Measurements from ENCODE around the gene SKAP1.
A peak's percentile ranks its signal among the peaks of the same experiment; 100 is the strongest.

The SKAP1 gene

DNA sequence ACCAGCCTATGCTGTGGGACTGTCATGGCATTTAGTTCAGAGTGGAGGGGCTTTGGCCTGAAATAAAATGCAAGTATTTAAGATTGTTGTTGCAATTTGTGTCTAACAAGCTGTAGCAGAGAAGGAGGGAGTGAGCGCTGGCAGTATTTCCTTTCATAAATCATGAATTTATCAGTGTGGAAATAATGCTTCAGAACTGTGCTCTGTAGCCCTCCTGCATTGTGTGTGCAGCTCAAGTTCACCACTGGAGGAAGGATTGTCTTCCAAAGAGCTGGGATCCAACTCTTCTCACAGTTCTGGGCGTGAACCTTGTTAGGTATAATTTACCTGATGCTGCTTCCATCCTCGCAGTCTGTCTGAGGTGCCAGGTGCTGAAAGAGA lies 307.4 kb downstream of the SKAP1 start:
- H3K27ac ChIP-seq: no peak overlapping the region
- TF ChIP-seq ZFX (IDR thresholded peaks at IDR 0.05; ENCODE audit: borderline replicate concordance) (no peak), CTCF (IDR thresholded peaks at IDR 0.05) (no peak)

DNA sequence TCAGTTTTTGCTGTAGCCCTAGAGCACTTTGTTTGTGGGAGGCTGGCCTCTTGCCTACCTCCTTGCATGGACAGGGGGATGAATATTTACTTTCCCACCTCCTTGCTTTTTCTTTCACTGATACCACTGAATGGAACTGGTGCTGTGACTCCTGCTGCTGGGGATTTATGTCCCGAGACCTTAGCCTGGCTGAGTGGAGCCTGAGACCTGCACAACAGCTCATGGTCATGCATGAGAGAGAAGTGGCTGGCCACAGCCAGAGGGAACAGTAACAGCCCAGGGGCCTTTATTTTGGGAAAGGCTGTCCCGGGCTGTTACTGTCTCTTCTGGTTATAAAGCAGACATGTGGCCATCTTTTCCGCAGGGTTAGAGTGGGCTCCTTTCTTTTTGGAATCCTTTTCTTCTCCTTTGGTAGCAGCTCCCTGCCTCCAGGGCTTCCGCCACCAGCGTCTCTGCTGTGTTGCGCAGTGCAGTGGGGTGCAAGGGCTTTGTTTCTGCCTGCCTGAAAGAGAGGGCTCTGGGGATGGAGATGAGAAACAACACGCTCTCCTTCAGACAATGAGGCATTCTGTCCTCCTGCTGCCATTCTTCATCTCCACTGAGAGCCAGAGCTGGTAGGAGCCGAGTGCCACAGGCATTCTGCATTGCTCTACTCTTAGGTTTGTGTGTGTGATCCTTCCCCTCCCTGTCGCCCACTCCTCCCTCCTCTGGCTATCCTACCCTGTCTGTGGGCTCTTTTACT lies 307.9 kb downstream of the SKAP1 start:
- TF ChIP-seq CTCF (IDR thresholded peaks at IDR 0.05) (no peak), ZFX (IDR thresholded peaks at IDR 0.05; ENCODE audit: borderline replicate concordance) (no peak)
- no peak overlapping the region for H3K27ac ChIP-seq

GRCh38 chr17:48113201-48113676 lies 316.8 kb downstream of the SKAP1 start:
- no peak overlapping the region for H3K27ac ChIP-seq
- no peak for TF ChIP-seq CTCF (IDR thresholded peaks at IDR 0.05)
- no peak for TF ChIP-seq ZFX (IDR thresholded peaks at IDR 0.05; ENCODE audit: borderline replicate concordance)

GRCh38 chr17:48111937-48112241 lies 318.1 kb downstream of the SKAP1 start:
- H3K27ac ChIP-seq: no peak overlapping the region
- TF ChIP-seq CTCF (IDR thresholded peaks at IDR 0.05): no peak
- TF ChIP-seq ZFX (IDR thresholded peaks at IDR 0.05; ENCODE audit: borderline replicate concordance): no peak

DNA sequence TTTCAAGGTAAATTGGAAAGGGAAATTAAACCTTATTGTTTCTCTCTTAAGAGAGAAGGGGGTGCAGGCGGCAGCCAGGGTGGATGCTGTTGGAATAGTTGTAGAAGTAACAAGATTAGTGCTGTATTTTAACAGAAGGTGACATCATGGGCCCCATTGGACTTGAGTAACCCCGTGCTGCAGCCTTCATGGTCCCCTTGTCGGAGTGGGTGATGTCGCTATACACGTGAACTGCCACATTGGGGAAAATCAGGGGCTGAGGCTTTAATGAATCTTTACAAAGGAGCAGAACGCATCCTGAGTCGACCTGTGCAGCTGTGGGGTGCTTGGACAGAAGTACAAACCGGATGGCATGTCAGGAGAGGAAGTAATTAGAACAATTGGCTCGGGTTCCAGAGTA lies 319.3 kb downstream of the SKAP1 start:
- TF ChIP-seq ZFX (IDR thresholded peaks at IDR 0.05; ENCODE audit: borderline replicate concordance) (no peak), CTCF (IDR thresholded peaks at IDR 0.05) (no peak)
- H3K27ac ChIP-seq: no peak overlapping the region

DNA sequence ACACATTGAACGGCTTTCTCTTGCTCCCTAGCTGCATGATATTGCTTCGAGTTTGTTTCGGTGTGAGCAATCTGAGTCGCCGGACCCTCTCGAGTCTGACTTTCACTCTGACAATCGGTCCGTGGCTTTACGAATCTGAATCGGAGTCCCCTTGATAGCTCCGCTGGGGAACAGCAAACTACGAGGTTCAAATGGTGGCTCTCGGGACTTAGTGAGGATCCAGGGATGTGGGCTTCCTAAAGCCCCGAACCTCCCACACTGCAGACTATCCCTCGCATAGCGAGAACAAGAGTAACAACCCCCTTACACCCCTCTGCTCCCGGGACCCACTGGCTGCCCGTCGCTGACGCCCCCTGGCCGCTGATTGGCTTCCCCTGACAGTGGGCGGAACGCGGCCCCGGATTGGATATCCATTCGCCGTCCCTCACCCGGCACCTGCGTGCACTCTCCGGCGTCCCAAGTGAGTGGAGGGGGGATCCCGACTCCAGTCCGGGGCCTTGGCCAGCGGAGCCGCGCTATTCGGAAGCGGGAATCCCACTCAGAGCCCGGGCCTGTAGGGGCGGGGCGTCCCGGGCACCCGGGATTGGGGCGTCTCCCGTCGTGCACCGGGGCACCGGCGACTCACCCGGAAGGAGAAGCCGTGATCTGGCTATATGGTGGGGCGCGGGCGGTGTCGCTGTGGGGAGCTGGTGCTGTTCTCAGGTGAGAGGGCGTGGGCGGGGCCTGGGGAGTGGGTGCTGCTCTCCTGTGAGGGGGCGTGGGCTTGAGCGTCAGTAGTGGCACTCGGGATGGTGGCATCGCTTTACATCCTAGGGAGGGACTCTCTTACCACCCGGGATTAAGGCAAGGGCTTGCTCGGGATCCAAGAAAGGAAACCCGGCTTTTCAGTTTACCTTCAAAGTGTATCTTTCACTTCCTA lies 322.6 kb downstream of the SKAP1 start, which contains the start of gene SNX11:
TSS of gene SNX11 (plus strand) at position 630 of the 919 bp plus-strand sequence. CDS start 4,278 bp downstream, outside the sequence.
- no peak for TF ChIP-seq ZFX (IDR thresholded peaks at IDR 0.05; ENCODE audit: borderline replicate concordance)
- peak; percentile 16; the same call in 1 of the 2 replicates for TF ChIP-seq CTCF (IDR thresholded peaks at IDR 0.05)
- H3K27ac ChIP-seq: peak within 1 kb of the TSS; percentile 86

GRCh38 chr17:48106802-48107136 lies 323.2 kb downstream of the SKAP1 start:
- peak overlapping the region; percentile 86 for H3K27ac ChIP-seq
- no peak for TF ChIP-seq CTCF (IDR thresholded peaks at IDR 0.05)
- no peak for TF ChIP-seq ZFX (IDR thresholded peaks at IDR 0.05; ENCODE audit: borderline replicate concordance)
